HFF-Myc (cell line): ENCODE data around the gene EFEMP2.

ENCODE experiments used
- DNase-seq: peaks from one replicate; pipeline ENCODE4 v3.0.0-alpha.2; 2011; ENCODE audit warnings: low read depth; ENCODE audit errors: extremely low read depth
- H3K4me3 ChIP-seq: replicated peaks from 2 replicates; pipeline ENCODE4 v1.5.1; 2011; ENCODE audit warnings: low read depth, mild to moderate bottlenecking, control low read depth, low read length
- CTCF ChIP-seq: IDR thresholded peaks from 2 replicates; pipeline ENCODE4 v1.5.1; 2012; ENCODE audit warnings: mild to moderate bottlenecking, low read depth, low read length, control low read depth; ENCODE audit errors: missing control alignments

Gene EFEMP2

DNA sequence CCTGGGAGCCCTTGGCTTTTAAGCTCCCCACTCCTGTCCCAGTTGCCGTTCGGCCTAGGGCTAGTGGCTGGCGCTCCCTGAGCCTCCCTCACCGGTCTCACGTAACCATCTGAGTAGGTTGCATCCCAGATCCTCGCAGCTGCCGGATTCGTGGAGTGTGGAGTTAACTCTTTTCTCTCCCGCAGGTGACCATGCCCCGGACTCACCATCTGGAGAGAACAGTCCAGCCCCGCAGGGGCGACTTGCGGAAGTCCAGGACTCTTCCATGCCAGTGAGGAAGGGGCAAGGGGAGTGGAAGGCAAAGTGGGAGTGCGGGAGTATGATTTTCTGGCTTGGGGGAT, 11.5 kb downstream of the EFEMP2 start:
- peak overlapping the region; percentile 80 for H3K4me3 ChIP-seq
- DNase-seq: no peak
- TF ChIP-seq CTCF: no peak

DNA sequence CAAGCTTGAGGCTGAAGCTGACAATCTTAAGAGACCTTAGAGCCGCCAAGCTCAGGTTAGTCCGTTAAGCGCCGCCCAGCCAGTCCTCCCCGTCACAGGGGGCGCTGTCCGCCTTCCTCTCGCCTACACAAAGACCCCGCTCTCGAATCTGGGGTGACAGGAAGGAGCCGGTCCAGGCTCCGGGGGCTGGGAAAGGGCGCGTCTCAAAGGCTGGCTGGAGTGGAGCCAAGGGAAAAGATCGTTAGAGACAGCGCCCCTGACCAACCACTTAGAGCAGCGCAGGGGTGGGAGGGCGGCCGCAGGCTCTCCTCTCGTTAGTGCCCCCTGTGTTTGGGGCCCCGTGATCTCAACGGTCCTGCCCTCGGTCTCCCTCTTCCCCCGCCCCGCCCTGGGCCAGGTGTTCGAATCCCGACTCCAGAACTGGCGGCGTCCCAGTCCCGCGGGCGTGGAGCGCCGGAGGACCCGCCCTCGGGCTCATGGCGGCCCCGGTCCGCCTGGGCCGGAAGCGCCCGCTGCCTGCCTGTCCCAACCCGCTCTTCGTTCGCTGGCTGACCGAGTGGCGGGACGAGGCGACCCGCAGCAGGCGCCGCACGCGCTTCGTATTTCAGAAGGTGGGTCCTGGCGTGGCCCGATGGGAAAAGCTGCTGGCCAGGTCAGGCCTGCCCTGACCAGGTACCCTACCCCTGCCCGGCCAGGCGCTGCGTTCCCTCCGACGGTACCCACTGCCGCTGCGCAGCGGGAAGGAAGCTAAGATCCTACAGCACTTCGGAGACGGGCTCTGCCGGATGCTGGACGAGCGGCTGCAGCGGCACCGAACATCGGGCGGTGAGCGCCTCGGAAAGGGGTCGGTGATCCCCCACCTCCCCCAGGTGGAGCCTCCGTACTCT, 12.1 kb downstream of the EFEMP2 start, which contains the start of gene MUS81:
TSS of gene MUS81 (plus strand) at position 156 of the 887 bp plus-strand sequence. CDS start at position 477, 321 bp downstream.
- peak; percentile 86 for TF ChIP-seq CTCF
- H3K4me3 ChIP-seq: peak within 1 kb of the TSS; percentile 80
- DNase-seq: peak; percentile 95

DNA sequence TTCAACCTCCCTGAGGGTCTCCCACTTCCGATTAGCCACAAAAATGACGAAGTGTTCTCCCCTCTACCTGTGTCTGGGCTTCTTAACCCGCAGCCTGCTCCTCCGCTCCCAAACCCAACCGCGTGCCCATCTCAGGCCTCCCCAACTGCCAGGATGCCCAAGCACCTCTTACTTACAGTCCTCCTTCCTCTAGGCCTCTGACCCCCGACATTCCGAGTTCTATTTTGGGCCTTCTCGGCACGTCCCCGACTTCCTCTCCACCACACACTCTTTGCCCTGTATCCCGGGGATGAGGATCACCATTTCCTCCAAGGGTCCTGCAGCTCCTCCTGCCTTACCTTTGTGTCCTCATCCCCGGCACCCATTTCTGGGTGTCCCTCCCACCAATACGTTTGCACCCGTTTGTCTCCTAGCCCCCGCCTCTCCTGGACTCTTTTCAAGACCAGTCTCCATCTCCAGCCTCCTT, 12.8 kb downstream of the EFEMP2 start:
- no peak for DNase-seq
- no peak for TF ChIP-seq CTCF
- H3K4me3 ChIP-seq: peak overlapping the region; percentile 80

GRCh38 chr11:65859095-65859811, 13.3 kb downstream of the EFEMP2 start:
- peak; percentile 92 for DNase-seq
- peak overlapping the region; percentile 80 for H3K4me3 ChIP-seq
- peak; percentile 13 for TF ChIP-seq CTCF

DNA sequence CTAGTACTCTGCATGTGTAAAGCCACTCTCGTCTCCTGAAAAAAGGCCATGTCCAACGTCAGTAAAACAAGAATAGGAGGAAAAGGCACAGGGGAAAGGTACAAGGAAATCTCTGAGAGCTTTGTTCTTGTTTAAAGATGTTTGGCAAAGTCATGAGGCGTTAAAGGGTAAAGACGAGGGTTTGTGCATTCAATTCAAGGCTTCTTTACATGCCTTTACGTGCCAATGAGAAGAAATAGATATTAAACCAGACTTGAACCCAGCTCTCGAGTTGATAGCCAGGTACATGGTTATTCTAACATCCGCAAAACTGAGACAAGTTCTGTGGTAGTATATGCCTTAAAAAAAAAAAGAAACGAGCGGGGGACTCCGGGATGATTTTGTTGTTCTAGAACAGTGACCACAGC, 13.9 kb downstream of the EFEMP2 start:
- H3K4me3 ChIP-seq: peak overlapping the region; percentile 80
- TF ChIP-seq CTCF: no peak
- no peak for DNase-seq

GRCh38 chr11:65857853-65858680, 14.5 kb downstream of the EFEMP2 start, which contains the start of gene CFL1:
CFL1 (minus strand) TSS chr11:65858180; CDS start chr11:65858099, 81 bp downstream.
- no peak for TF ChIP-seq CTCF

More at GRCh38 chr11:65857853-65858680, 14.5 kb downstream of the EFEMP2 start, which contains the start of gene CFL1:
- DNase-seq: peak; percentile 88
- peak within 1 kb of the TSS; percentile 80 for H3K4me3 ChIP-seq
